Parathyroid adenoma (tissue), 2 donors: ENCODE results near the gene C2CD3.
"Not testable (repeated sequence)": the region's sequence is repeated elsewhere in the genome, so short reads cannot be mapped to it uniquely, and the experiment has no call there.

Experiments
- H2AFZ ChIP-seq: fragments of 300-600 bp; sonication (generic); one replicate; pipeline ENCODE4 v1.7.0; 2017; ENCODE audit warnings: antibody characterized with exemption, mild to moderate bottlenecking
- H3K27ac ChIP-seq: fragments of 300-600 bp; sonication (generic); one replicate; pipeline ENCODE4 v1.7.0; 2017
- H3K27me3 ChIP-seq: fragments of 300-600 bp; sonication (generic); one replicate; pipeline ENCODE4 v1.7.0; 2017; ENCODE audit warnings: low read length; ENCODE audit not compliant: control insufficient read depth, insufficient read depth
- H3K36me3 ChIP-seq: fragments of 300-600 bp; sonication (generic); one replicate; pipeline ENCODE4 v1.7.0; 2017; ENCODE audit warnings: low read length; ENCODE audit not compliant: control insufficient read depth, insufficient read depth
- H3K4me1 ChIP-seq: fragments of 300-600 bp; sonication (generic); one replicate; pipeline ENCODE4 v1.7.0; 2017; ENCODE audit warnings: control low read depth
- H3K4me2 ChIP-seq: fragments of 300-600 bp; sonication (generic); one replicate; pipeline ENCODE4 v1.7.0; 2017; ENCODE audit warnings: low read length
- H3K4me3 ChIP-seq: fragments of 300-600 bp; sonication (generic); one replicate; pipeline ENCODE4 v1.7.0; 2017; ENCODE audit warnings: low read depth, low read length
- H3K79me2 ChIP-seq: fragments of 300-600 bp; sonication (generic); one replicate; pipeline ENCODE4 v1.7.0; 2017; ENCODE audit warnings: control low read depth
- H3K9ac ChIP-seq: fragments of 300-600 bp; sonication (generic); one replicate; pipeline ENCODE4 v1.7.0; 2017; ENCODE audit warnings: mild to moderate bottlenecking
- H3K9me3 ChIP-seq: fragments of 300-600 bp; sonication (generic); one replicate; pipeline ENCODE4 v1.7.0; 2017; ENCODE audit warnings: low read length; ENCODE audit not compliant: control insufficient read depth
- CTCF ChIP-seq: fragments of 300-600 bp; sonication (generic); IDR thresholded peaks from one replicate; pipeline ENCODE4 v1.7.0; 2017; ENCODE audit warnings: antibody characterized with exemption, mild to moderate bottlenecking
- donor health status: primary hyperparathyroidism.

C2CD3 gene

GRCh38 chr11:74133436-74133835 is 37.4 kb downstream of the C2CD3 start:
- Histone ChIP-seq H3K4me3 (no peak overlapping the region), H3K36me3 (no peaks in the 10 kb centered on the region), H3K27me3 (no peaks in the 10 kb centered on the region), H2AFZ (no peak overlapping the region), H3K27ac (no peak overlapping the region), H3K9ac (no peak overlapping the region), H3K9me3 (no peaks in the 10 kb centered on the region), H3K4me2 (no peak overlapping the region), H3K79me2 (no peaks in the 10 kb centered on the region), H3K4me1 (no peaks in the 10 kb centered on the region)
- TF ChIP-seq CTCF: no peak

GRCh38 chr11:74132833-74133232 is 38.0 kb downstream of the C2CD3 start:
- Histone ChIP-seq H3K9ac (no peak overlapping the region), H3K27ac (no peak overlapping the region), H2AFZ (no peak overlapping the region), H3K36me3 (no peaks in the 10 kb centered on the region), H3K9me3 (no peaks in the 10 kb centered on the region), H3K79me2 (no peaks in the 10 kb centered on the region), H3K27me3 (no peaks in the 10 kb centered on the region), H3K4me3 (no peak overlapping the region), H3K4me2 (no peak overlapping the region), H3K4me1 (no peaks in the 10 kb centered on the region)
- TF ChIP-seq CTCF: no peak

GRCh38 chr11:74129121-74129520 is 41.7 kb downstream of the C2CD3 start:
- not testable (repeated sequence) for H2AFZ ChIP-seq, H3K27ac ChIP-seq, H3K27me3 ChIP-seq, H3K9ac ChIP-seq, H3K4me3 ChIP-seq, H3K9me3 ChIP-seq, H3K36me3 ChIP-seq, H3K4me2 ChIP-seq, H3K4me1 ChIP-seq, H3K79me2 ChIP-seq

- Histone ChIP-seq H3K27ac (no peak overlapping the region), H3K27me3 (no peaks in the 10 kb centered on the region), H3K36me3 (no peaks in the 10 kb centered on the region), H3K9me3 (no peaks in the 10 kb centered on the region), H2AFZ (no peak overlapping the region), H3K4me1 (no peaks in the 10 kb centered on the region), H3K9ac (no peak overlapping the region), H3K79me2 (no peaks in the 10 kb centered on the region), H3K4me2 (no peak overlapping the region), H3K4me3 (no peak overlapping the region)
- TF ChIP-seq CTCF: no peak
Observed at GRCh38 chr11:74123008-74123448, 47.8 kb downstream of the C2CD3 start.

- no peaks in the 10 kb centered on the region for H3K36me3 ChIP-seq
- no peak overlapping the region for H3K4me2 ChIP-seq
- no peaks in the 10 kb centered on the region for H3K4me1 ChIP-seq
- no peak for TF ChIP-seq CTCF
- no peaks in the 10 kb centered on the region for H3K9me3 ChIP-seq
- H2AFZ ChIP-seq: no peak overlapping the region
- no peak overlapping the region for H3K27ac ChIP-seq
- no peak overlapping the region for H3K4me3 ChIP-seq
- H3K9ac ChIP-seq: no peak overlapping the region
- H3K27me3 ChIP-seq: no peaks in the 10 kb centered on the region
- H3K79me2 ChIP-seq: no peaks in the 10 kb centered on the region
Observed at GRCh38 chr11:74121804-74122203, 49.0 kb downstream of the C2CD3 start.

GRCh38 chr11:74120260-74121035 is 50.4 kb downstream of the C2CD3 start:
- H3K4me3 ChIP-seq, H3K9ac ChIP-seq, H3K4me2 ChIP-seq, H3K4me1 ChIP-seq, H3K9me3 ChIP-seq, H3K79me2 ChIP-seq, H2AFZ ChIP-seq, H3K27ac ChIP-seq, H3K27me3 ChIP-seq, H3K36me3 ChIP-seq: not testable (repeated sequence)
